ENCODE results near the gene ILDR1.

Gene ILDR1

GRCh38 chr3:122003606-122004005, 18.4 kb downstream of the ILDR1 start:
- no peak overlapping the region for H3K4me3 ChIP-seq (ENCODE audit: low read depth, low read length)
- no peak for DNase-seq (ENCODE audit: low read depth)
- in situ Hi-C loops (cut with HindIII; ENCODE audit: low sequenced_read_pairs), result no loop called here
- TF ChIP-seq CTCF (IDR thresholded peaks at IDR 0.05; ENCODE audit: low read depth, low read length, missing control alignments), result no peak

DNA sequence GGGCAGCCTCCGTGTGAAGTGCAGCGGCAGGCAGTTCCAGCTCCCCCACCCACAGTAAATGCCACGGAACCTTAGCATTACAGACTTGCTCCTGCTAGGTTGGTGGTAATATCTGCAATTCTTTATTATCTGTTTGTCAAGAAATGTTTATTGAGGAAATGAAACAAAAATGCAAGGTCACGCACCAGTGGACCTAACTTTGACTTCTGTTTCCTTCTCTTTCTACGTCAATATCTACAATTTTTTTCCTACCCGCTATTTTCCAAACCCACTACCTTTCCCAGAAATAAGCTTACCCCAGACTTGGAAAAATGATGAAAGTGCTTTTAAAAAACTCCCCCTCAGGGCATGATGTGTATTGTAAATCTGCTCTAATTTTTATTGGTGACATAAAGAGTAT, 18.9 kb downstream of the ILDR1 start:
- in situ Hi-C loops (cut with HindIII; ENCODE audit: low sequenced_read_pairs), result no loop called here
- H3K4me3 ChIP-seq (ENCODE audit: low read depth, low read length), result no peak overlapping the region
- DNase-seq (ENCODE audit: low read depth), result no peak
- no peak for TF ChIP-seq CTCF (IDR thresholded peaks at IDR 0.05; ENCODE audit: low read depth, low read length, missing control alignments)

DNA sequence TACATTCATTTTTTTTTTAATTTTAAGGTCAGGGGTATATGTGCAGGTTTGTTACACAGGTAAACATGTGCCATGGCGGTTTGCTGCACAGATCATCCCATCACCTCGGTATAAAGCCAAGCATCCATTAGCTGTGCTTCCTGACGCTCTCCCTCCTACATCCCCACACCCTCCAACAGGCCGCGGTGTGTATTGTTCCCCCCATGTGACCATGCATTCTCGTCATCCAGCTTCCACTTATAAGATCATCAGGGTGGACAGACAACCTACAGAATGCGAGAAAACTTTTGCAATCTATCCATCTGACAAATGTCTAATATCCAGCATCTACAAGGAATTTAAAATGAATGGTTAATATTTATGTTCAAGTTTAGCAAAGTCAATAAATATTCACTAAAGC, 19.4 kb downstream of the ILDR1 start:
- no peak for TF ChIP-seq CTCF (IDR thresholded peaks at IDR 0.05; ENCODE audit: low read depth, low read length, missing control alignments)
- no peak overlapping the region for H3K4me3 ChIP-seq (ENCODE audit: low read depth, low read length)
- in situ Hi-C loops (cut with HindIII; ENCODE audit: low sequenced_read_pairs), result no loop called here
- DNase-seq (ENCODE audit: low read depth), result no peak

GRCh38 chr3:122001892-122002291, 20.2 kb downstream of the ILDR1 start:
- DNase-seq (ENCODE audit: low read depth), result no peak
- in situ Hi-C loops (cut with HindIII; ENCODE audit: low sequenced_read_pairs), result no loop called here
- no peak for TF ChIP-seq CTCF (IDR thresholded peaks at IDR 0.05; ENCODE audit: low read depth, low read length, missing control alignments)
- H3K4me3 ChIP-seq (ENCODE audit: low read depth, low read length), result no peak overlapping the region

DNA sequence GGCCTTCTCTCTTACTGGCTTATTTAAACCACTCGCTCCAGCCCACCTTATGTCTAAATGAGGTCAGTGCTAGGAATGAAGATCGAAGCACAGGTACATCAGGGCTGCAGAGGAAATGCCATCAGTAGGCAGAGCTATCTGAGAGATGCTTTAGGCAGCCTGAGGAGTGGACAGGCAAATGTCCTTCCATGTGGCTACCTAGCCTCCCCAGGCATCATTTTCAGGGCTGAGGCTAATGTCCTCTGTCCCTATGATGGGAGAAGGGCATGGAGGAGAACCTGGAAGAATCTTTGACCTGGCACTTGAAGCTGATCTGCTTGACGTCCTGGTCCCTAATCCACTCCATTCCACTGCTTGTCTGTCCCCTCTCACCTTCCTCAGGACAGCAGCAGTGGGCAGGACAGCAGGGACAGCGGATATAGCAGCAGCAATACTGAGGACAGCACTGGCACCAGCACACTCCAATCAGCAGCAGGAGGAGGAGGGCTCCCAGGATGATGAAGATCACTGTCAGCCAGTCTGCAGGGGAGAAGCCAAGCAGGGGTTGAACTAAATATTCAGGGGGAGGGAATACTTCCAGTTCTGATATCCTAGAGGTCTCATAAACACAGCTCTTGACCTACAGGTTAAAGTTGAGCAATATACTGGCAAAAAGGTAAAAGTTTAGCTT, 21.0 kb downstream of the ILDR1 start:
- H3K4me3 ChIP-seq (ENCODE audit: low read depth, low read length), result no peak overlapping the region
- DNase-seq (ENCODE audit: low read depth), result no peak
- no peak for TF ChIP-seq CTCF (IDR thresholded peaks at IDR 0.05; ENCODE audit: low read depth, low read length, missing control alignments)
- in situ Hi-C loops (cut with HindIII; ENCODE audit: low sequenced_read_pairs), result no loop called here

- H3K4me3 ChIP-seq (ENCODE audit: low read depth, low read length), result no peak overlapping the region
- TF ChIP-seq CTCF (IDR thresholded peaks at IDR 0.05; ENCODE audit: low read depth, low read length, missing control alignments), result no peak
- in situ Hi-C loops (cut with HindIII; ENCODE audit: low sequenced_read_pairs), result no loop called here
- no peak for DNase-seq (ENCODE audit: low read depth)
Observed at GRCh38 chr3:121999931-122000330, 22.1 kb downstream of the ILDR1 start.
